ENCODE results near the gene CD79A. TPM values are rescaled to one million over a fixed set of nuclear protein-coding genes. Genes with fewer than 3 reads are reported as not detected.

CD79A gene
- total RNA-seq, 1 donor from 2014 or later: not detected

- peaks cover 14% of the 10 kb centered on the region for H3K4me1 Mint-ChIP-seq (ENCODE audit: unreplicated experiment)
- no peak for TF ChIP-seq CTCF (IDR thresholded peaks at IDR 0.05)
- no peak within 1 kb of the TSS for H3K27ac Mint-ChIP-seq (ENCODE audit: unreplicated experiment)
- peaks cover 41% of the 10 kb centered on the region for H3K27me3 Mint-ChIP-seq (ENCODE audit: unreplicated experiment)
- H3K36me3 Mint-ChIP-seq (ENCODE audit: unreplicated experiment): no peaks in the 10 kb centered on the region
- H3K9me3 Mint-ChIP-seq (ENCODE audit: unreplicated experiment): no peaks in the 10 kb centered on the region
- H3K4me3 Mint-ChIP-seq (ENCODE audit: unreplicated experiment): peak within 1 kb of the TSS; percentile 77
- no peak for DNase-seq (ENCODE audit: extremely low spot score, unreplicated experiment)
Observed at GRCh38 chr19:41928221-41928683, 51.2 kb downstream of the CD79A start, which contains the start of gene ERFL. TSS of gene ERFL (minus strand) at chr19:41928449. CDS start at chr19:41912919, 15,530 bp downstream.

DNA sequence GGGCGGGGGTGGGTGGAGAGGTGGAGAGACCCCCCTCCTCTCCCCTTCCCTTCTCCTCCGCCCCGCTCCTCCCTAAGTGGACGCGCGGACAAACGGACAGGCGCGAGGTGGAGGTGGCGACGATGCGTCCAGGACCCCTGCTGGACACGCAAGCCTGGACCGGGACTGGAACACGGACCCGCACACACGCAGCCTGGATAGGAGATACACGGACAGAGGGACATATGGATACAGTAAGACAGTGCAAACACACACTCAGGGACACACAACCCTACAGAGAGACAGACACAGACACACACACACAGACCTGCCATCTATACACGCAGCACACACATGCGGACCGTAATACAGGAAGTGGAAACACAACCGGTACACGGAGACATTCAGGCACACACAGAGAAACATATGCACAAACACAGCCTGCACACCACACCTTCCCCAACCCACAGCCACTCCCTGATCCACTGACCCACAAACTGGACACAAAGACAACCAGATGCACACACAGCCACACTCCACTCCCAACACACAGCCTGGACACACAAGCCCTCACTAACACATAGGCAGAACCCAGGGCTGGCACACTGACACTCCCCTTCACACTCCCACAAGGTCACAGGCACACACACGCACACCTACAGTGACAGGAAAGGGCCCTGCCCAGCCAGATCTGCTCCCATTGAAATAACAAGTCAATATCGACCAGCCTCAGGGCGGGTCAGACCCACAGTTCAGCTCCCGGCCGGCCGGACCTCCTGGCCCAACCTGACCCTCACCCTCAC lies 51.9 kb downstream of the CD79A start:
- no peak for DNase-seq (ENCODE audit: extremely low spot score, unreplicated experiment)
- H3K36me3 Mint-ChIP-seq (ENCODE audit: unreplicated experiment): no peaks in the 10 kb centered on the region
- peaks cover 45% of the 10 kb centered on the region for H3K27me3 Mint-ChIP-seq (ENCODE audit: unreplicated experiment)
- H3K27ac Mint-ChIP-seq (ENCODE audit: unreplicated experiment): no peak overlapping the region
- no peaks in the 10 kb centered on the region for H3K9me3 Mint-ChIP-seq (ENCODE audit: unreplicated experiment)
- H3K4me3 Mint-ChIP-seq (ENCODE audit: unreplicated experiment): peak overlapping the region; percentile 60
- peaks cover 14% of the 10 kb centered on the region for H3K4me1 Mint-ChIP-seq (ENCODE audit: unreplicated experiment)
- TF ChIP-seq CTCF (IDR thresholded peaks at IDR 0.05): no peak

DNA sequence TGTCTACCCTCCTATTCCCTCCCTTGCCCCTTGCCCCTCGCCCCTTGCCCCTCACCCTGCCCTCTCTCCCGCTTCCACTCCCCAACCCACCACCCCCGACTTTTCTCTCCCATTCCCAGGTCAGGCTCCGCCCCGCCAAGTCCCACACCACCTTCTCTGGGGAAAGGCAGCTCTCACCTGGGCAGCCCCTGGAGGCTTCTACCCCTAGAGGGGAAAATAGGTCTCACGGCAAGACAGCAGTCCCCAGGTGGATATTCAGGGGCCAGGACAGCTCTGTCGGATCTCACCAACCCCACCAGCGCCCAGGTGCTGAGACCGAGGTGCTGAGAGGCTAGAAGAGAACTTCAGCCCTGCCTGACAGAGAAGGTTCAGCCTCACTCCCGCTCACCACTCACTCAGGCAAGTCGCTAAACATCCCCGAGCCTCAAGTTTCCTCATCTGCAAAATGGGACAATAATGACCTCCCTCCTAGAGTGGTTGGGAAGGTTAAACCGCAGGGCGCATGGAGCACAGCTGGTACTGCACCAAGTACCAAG lies 52.5 kb downstream of the CD79A start:
- no peak for TF ChIP-seq CTCF (IDR thresholded peaks at IDR 0.05)
- Mint-ChIP-seq H3K4me1 (ENCODE audit: unreplicated experiment) (peaks cover 14% of the 10 kb centered on the region), H3K9me3 (ENCODE audit: unreplicated experiment) (no peaks in the 10 kb centered on the region), H3K27me3 (ENCODE audit: unreplicated experiment) (peaks cover 51% of the 10 kb centered on the region), H3K36me3 (ENCODE audit: unreplicated experiment) (no peaks in the 10 kb centered on the region), H3K4me3 (ENCODE audit: unreplicated experiment) (no peak overlapping the region), H3K27ac (ENCODE audit: unreplicated experiment) (no peak overlapping the region)
- DNase-seq (ENCODE audit: extremely low spot score, unreplicated experiment): no peak

DNA sequence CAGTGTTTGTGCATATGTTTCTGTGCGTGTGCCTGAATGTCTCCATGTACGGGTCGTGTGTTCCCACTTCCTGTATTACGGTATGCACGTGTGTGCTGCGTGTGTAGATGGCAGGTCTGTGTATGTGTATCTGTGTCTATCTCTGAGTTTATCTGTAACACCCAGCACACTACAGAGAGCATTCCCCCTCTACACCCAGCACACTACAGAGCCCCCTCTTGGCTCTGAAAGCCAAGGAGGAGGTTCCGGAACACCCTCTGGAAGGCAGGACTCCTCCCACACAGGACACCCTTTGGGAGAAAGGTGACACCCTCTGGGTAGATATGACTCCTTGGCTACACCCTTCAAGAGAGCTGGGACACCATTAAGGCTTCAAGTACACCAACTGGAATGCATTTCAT lies 53.2 kb downstream of the CD79A start:
- no peaks in the 10 kb centered on the region for H3K9me3 Mint-ChIP-seq (ENCODE audit: unreplicated experiment)
- peaks cover 56% of the 10 kb centered on the region for H3K27me3 Mint-ChIP-seq (ENCODE audit: unreplicated experiment)
- no peak for DNase-seq (ENCODE audit: extremely low spot score, unreplicated experiment)
- no peaks in the 10 kb centered on the region for H3K36me3 Mint-ChIP-seq (ENCODE audit: unreplicated experiment)
- H3K4me3 Mint-ChIP-seq (ENCODE audit: unreplicated experiment): no peak overlapping the region
- no peak for TF ChIP-seq CTCF (IDR thresholded peaks at IDR 0.05)
- peaks cover 14% of the 10 kb centered on the region for H3K4me1 Mint-ChIP-seq (ENCODE audit: unreplicated experiment)
- no peak overlapping the region for H3K27ac Mint-ChIP-seq (ENCODE audit: unreplicated experiment)

Small RNA genes within 50 kb of the gene (microRNA-seq; reads per million reads assigned to microRNA genes)
- gene MIR6797 (ENCODE audit: unreplicated experiment): not detected

Other genes with a start within 250 kb of the CD79A start
- gene CEACAM7, start 189.0 kb upstream of the CD79A start, total RNA-seq: not detected in 2 replicates
- gene CEACAM5, start 168.7 kb upstream of the CD79A start, total RNA-seq: not detected in 2 replicates
- gene CEACAM6, start 121.7 kb upstream of the CD79A start, total RNA-seq: not detected in 2 replicates
- not detected in 2 replicates for gene CEACAM3, start 80.7 kb upstream of the CD79A start, total RNA-seq
- gene LYPD4, start 32.6 kb upstream of the CD79A start, total RNA-seq: not detected in 2 replicates
- gene DMRTC2, start 32.2 kb upstream of the CD79A start, total RNA-seq: not detected in 2 replicates
- 1,810 and 1,837 TPM in 2 replicates for gene RPS19, start 17.0 kb upstream of the CD79A start, total RNA-seq
- 85.1 and 97.3 TPM in 2 replicates for gene ARHGEF1, start 5.9 kb downstream of the CD79A start, total RNA-seq
- gene ERFL, start 51.2 kb downstream of the CD79A start, total RNA-seq: 0.29 and 0.38 TPM in 2 replicates
- 265 and 268 TPM in 2 replicates for gene RABAC1, start 82.0 kb downstream of the CD79A start, total RNA-seq
- gene ATP1A3, start 117.0 kb downstream of the CD79A start, total RNA-seq: not detected in 2 replicates
- gene GRIK5, start 192.9 kb downstream of the CD79A start, total RNA-seq: 0.38 and 0.55 TPM in 2 replicates
- gene ZNF574, start 198.9 kb downstream of the CD79A start, total RNA-seq: 15.2 and 15.5 TPM in 2 replicates

All from osteocyte (in vitro differentiated cells).